Breast epithelium (tissue), 3 donors: ENCODE data around the gene TMEM201.

Experiments
- POLR2A ChIP-seq: fragments of 450-650 bp; IDR thresholded peaks from one replicate; pipeline ENCODE4 v1.6.1; 2016; ENCODE audit warnings: antibody characterized with exemption, mild to moderate bottlenecking, moderate library complexity
- TF ChIP-seq, protein P1 (sequence below), 3 donors: fragments of 450-650 bp; IDR thresholded peaks; one replicate each; pipeline ENCODE4 v1.5.1; 2016 to 2017; ENCODE audit warnings: antibody characterized with exemption in 3 of 3, mild to moderate bottlenecking in 3 of 3, moderate library complexity in 3 of 3

DNA sequence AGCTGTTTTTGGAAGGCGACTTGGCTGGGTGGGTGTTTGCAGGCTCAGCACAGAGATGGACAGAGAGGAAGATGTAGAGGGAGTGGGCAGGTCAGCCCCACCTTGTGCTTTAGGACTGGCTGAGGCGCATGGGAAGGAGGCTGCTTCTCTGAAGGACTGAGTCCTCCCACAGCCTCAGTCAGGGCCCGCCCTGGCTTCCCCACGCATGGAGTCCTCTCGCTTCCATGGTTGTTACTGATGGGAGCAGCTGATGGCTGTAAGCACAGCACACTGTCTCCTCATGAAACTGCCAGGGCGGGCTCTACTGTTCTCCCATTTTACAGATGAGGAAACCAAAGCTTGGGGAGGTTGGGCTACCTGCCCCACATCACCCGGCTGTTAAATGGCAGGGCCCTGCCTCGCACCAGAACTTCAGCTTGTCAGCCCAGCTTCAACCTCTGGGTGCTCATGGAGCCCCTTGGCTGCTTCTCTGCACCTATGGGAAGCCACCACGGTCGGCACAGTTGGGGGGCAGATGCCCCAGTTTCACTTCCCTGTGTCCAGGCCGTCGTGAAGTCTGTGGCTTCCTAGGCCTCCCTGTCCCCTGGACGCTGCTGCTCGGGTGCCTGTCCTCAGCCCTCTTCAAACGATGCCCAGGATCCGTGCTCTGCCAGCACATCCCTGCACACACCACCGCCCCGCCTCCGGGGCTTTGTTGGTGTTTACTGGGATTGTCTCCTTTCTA lies 2.4 kb downstream of the TMEM201 start:
- TF ChIP-seq, protein P1, sequence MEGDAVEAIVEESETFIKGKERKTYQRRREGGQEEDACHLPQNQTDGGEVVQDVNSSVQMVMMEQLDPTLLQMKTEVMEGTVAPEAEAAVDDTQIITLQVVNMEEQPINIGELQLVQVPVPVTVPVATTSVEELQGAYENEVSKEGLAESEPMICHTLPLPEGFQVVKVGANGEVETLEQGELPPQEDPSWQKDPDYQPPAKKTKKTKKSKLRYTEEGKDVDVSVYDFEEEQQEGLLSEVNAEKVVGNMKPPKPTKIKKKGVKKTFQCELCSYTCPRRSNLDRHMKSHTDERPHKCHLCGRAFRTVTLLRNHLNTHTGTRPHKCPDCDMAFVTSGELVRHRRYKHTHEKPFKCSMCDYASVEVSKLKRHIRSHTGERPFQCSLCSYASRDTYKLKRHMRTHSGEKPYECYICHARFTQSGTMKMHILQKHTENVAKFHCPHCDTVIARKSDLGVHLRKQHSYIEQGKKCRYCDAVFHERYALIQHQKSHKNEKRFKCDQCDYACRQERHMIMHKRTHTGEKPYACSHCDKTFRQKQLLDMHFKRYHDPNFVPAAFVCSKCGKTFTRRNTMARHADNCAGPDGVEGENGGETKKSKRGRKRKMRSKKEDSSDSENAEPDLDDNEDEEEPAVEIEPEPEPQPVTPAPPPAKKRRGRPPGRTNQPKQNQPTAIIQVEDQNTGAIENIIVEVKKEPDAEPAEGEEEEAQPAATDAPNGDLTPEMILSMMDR (IDR thresholded peaks at IDR 0.05) = no peak
- no peak for TF ChIP-seq POLR2A
